Heart right ventricle (tissue), 12 donors: Measurements from ENCODE around the gene MICAL3. TPM values are rescaled to one million over a fixed set of nuclear protein-coding genes. Genes with fewer than 3 reads are reported as not detected.

Experiments used
- microRNA-seq, 2 donors: library from miRNA; unstranded; fragments of <30 nt; microRNA quantifications; one replicate each; pipeline ENCODE4 v1.2.0, GENCODE V29; 2021
- polyA plus RNA-seq, 2 donors: library from polyadenylated mRNA; stranded (reverse); fragments of 200-250 nt; gene quantifications; one replicate each; pipeline ENCODE4 v1.2.3, GENCODE V29; 2013
- total RNA-seq, 10 donors: library from RNA; stranded (reverse); fragmentation: NEBNext Ultra II Directional in 3 of 10; extraction: Animal tissue kit (Norgen Biotek cat#: 25700) in 3 of 10; gene quantifications; one replicate each; pipeline versions ENCODE4 v1.2.1 to v1.2.4, GENCODE V29; 2021 to 2023
- donor health status: ischemic (EF 13 %, LVEDD 7.1; RV severe dilation, severe dysfunction).
- donor health status: healthy with polysubstance abuse.
- donor health status: DM: no; HTN: yes; CAD: no.
- donor health status: DM: no; HTN: no; CAD: no.
- donor health status: ischemic (EF 25% LVEDD 6.9; RV normal size, moderate dysfunction).
- donor health status: ischemic (EF 25% LVEDD 5.7; RV mildly dilated, moderate dysfunction).
- donor health status: healthy.
- donor health status: nonischemic (EF 11% LVEDD 7.7; RV severe dilation, severe dysfunction).
- donor health status: DM: yes; HTN: yes; CAD: no.
- donor health status: PGD.
- donor health status: ischemic (EF 29% LVEDD 5.4; RV normal size, mild dysfunction).
- donor health status: nonischemic (EF 23%, LVEDD 6.1; RV moderate dilation, normal function).

The MICAL3 gene
- total and polyA plus RNA-seq, 12 donors: 13.2 to 137 (median 109) TPM

Small RNAs within 50 kb of the gene (microRNA-seq; reads per million reads assigned to microRNA genes)
- 0 reads per million in 2 donors for gene MIR3198-1
- gene MIR648: 0 reads per million in 2 donors

Other genes with a start within 250 kb of the MICAL3 start
- 10 to 100 TPM; 16.6 to 27.1 (median 21.3) TPM for gene PEX26, start 53.4 kb upstream of the MICAL3 start, total RNA-seq
- gene PEX26, start 53.4 kb upstream of the MICAL3 start, polyA plus RNA-seq: 10 to 100 TPM in 1 of 2 donors, 1 to 10 TPM in 1; 8.3 to 10.7 TPM
- 100 to 1,000 TPM in 7 of 10 donors, 10 to 100 TPM in 3; 71.8 to 183 (median 109) TPM for gene TUBA8, start 86.2 kb upstream of the MICAL3 start, total RNA-seq
- 100 to 1,000 TPM in 1 of 2 donors, 10 to 100 TPM in 1; 44.9 to 138 TPM for gene TUBA8, start 86.2 kb upstream of the MICAL3 start, polyA plus RNA-seq
- gene USP18, start 125.6 kb upstream of the MICAL3 start, total RNA-seq: 1 to 10 TPM; 1.4 to 7.7 (median 3.2) TPM
- 1 to 10 TPM; 3.2 to 3.9 TPM for gene USP18, start 125.6 kb upstream of the MICAL3 start, polyA plus RNA-seq